Endothelial cell of umbilical vein (primary cell): ENCODE data around the gene ARHGAP42. TPM values are rescaled to one million over a fixed set of nuclear protein-coding genes. Genes with fewer than 3 reads are reported as not detected.

Source experiments
- BruUV-seq: library from RNA; stranded (reverse); fragments of 400-500 nt; replicated peaks from 2 replicates; lab custom pipeline; 2021; lab: Mats Ljungman, UMichigan
- CTCF ChIA-PET: fragments of 300-600, 350-600 bp; sonication (Branson Sonifier 250); formaldehyde crosslinking; loops from one replicate; lab custom pipeline; 2021; ENCODE audit warnings: antibody characterized with exemption, inconsistent platforms; lab: Charles Lee
- POLR2A ChIA-PET: fragments of 300-600, 350-600 bp; sonication (Branson Sonifier 250); formaldehyde crosslinking; loops from one replicate; lab custom pipeline; 2021; ENCODE audit warnings: antibody characterized with exemption, inconsistent platforms; lab: Charles Lee
- DNase-seq: peaks from one replicate; pipeline ENCODE4 v3.0.0-alpha.2; 2011; ENCODE audit warnings: low read depth, low spot score
- FAIRE-seq: peaks from 2 replicates; lab custom pipeline; 2011; peaks lifted over from hg19 to GRCh38; lab: Jason Lieb, UNC
- H2AFZ ChIP-seq: 2 replicates; pipeline ENCODE4 v1.6.0; 2012; ENCODE audit warnings: low read depth, low read length, control low read depth, inconsistent platforms
- H3K27ac ChIP-seq: 2 replicates; pipeline ENCODE4 v1.5.1; 2011; ENCODE audit warnings: low read depth, mild to moderate bottlenecking, control low read depth, low read length, moderate library complexity; ENCODE audit not compliant: insufficient read depth
- H3K27me3 ChIP-seq, 2 experiments: 2 replicates each; pipeline versions ENCODE4 v1.6.0 to v1.6.1; 2011; ENCODE audit warnings: low read length in 2 of 2, mixed read lengths in 1 of 2; ENCODE audit not compliant: control insufficient read depth in 2 of 2, insufficient read depth in 2 of 2
- H3K36me3 ChIP-seq, 2 experiments: 2 replicates in 1 of 2; 3 replicates in 1 of 2; pipeline ENCODE4 v1.5.1; 2011; ENCODE audit warnings: low read length in 2 of 2, mild to moderate bottlenecking in 1 of 2, moderate library complexity in 1 of 2; ENCODE audit not compliant: control insufficient read depth in 2 of 2, insufficient read depth in 2 of 2; ENCODE audit errors: extremely low read depth in 1 of 2
- H3K4me1 ChIP-seq: 3 replicates; pipeline ENCODE4 v1.5.1; 2011; ENCODE audit warnings: mild to moderate bottlenecking, low read length; ENCODE audit not compliant: control insufficient read depth, insufficient read depth; ENCODE audit errors: extremely low read depth
- H3K4me2 ChIP-seq: 2 replicates; pipeline ENCODE4 v1.6.1; 2011; ENCODE audit warnings: low read length, control low read depth, mixed read lengths; ENCODE audit not compliant: insufficient read depth
- H3K4me3 ChIP-seq, 3 experiments: fragments of 200-600 bp in 1 of 3; sonication (generic), shearing (Covaris generic) in 1 of 3; replicated peaks in 1 of 3; 2 replicates each; pipeline ENCODE4 v1.5.1; 2011 to 2016; ENCODE audit warnings: control low read depth in 3 of 3, low read length in 3 of 3, mild to moderate bottlenecking in 2 of 3, inconsistent platforms in 1 of 3, low read depth in 1 of 3, moderate library complexity in 1 of 3; ENCODE audit not compliant: insufficient read depth in 1 of 3
- H3K79me2 ChIP-seq: 2 replicates; pipeline ENCODE4 v1.6.0; 2012; ENCODE audit warnings: low read length, inconsistent platforms; ENCODE audit not compliant: control insufficient read depth, insufficient read depth
- H3K9ac ChIP-seq: replicated peaks from 2 replicates; pipeline ENCODE3; 2011; ENCODE audit warnings: low read length, control low read depth; ENCODE audit not compliant: insufficient read depth; ENCODE audit errors: extremely low read depth
- H3K9me1 ChIP-seq: replicated peaks from 3 replicates; pipeline ENCODE4 v1.6.0; 2011; ENCODE audit warnings: mild to moderate bottlenecking, low read length; ENCODE audit not compliant: control insufficient read depth, insufficient read depth; ENCODE audit errors: extremely low read depth
- H3K9me3 ChIP-seq: replicated peaks from 2 replicates; pipeline ENCODE4 v1.5.1; 2012; ENCODE audit warnings: low read length, inconsistent platforms; ENCODE audit not compliant: control insufficient read depth, insufficient read depth
- H4K20me1 ChIP-seq: replicated peaks from 2 replicates; pipeline ENCODE3; 2011; ENCODE audit warnings: mild to moderate bottlenecking, low read length; ENCODE audit not compliant: control insufficient read depth, insufficient read depth; ENCODE audit errors: extremely low read depth
- EZH2 ChIP-seq: IDR thresholded peaks from 2 replicates; pipeline ENCODE4 v1.6.1; 2012; ENCODE audit warnings: borderline replicate concordance, low read depth, mild to moderate bottlenecking, moderate library complexity, low read length, inconsistent platforms; ENCODE audit not compliant: severe bottlenecking
- FOS ChIP-seq: IDR thresholded peaks from 2 replicates; pipeline ENCODE4 v1.6.1; 2011; ENCODE audit warnings: mild to moderate bottlenecking, low read length, moderate library complexity, borderline replicate concordance; ENCODE audit not compliant: insufficient read depth
- GATA2 ChIP-seq: IDR thresholded peaks from 2 replicates; pipeline ENCODE4 v1.7.0; 2011; ENCODE audit warnings: low read depth, mild to moderate bottlenecking, moderate library complexity, mixed read lengths, low read length; ENCODE audit not compliant: insufficient read length, insufficient read depth
- JUN ChIP-seq: IDR thresholded peaks from 2 replicates; pipeline ENCODE4 v1.6.1; 2011; ENCODE audit warnings: borderline replicate concordance, low read depth; ENCODE audit not compliant: insufficient read length, insufficient read depth
- MAX ChIP-seq: IDR thresholded peaks from 2 replicates; pipeline ENCODE4 v1.6.1; 2011; ENCODE audit not compliant: insufficient read depth, insufficient read length
- MYC ChIP-seq: IDR thresholded peaks from one replicate; pipeline ENCODE4 v1.6.1; 2011; ENCODE audit warnings: mild to moderate bottlenecking, low read depth, low read length
- POLR2A ChIP-seq: IDR thresholded peaks from 2 replicates; pipeline ENCODE4 v1.6.1; 2012; ENCODE audit warnings: low read depth, mild to moderate bottlenecking, control low read depth, low read length
- POLR2AphosphoS5 ChIP-seq: IDR thresholded peaks from 2 replicates; pipeline ENCODE4 v1.6.1; 2012; ENCODE audit warnings: low read depth, mild to moderate bottlenecking, control low read depth, low read length, moderate library complexity; ENCODE audit not compliant: insufficient read depth
- dilution Hi-C: fragments of 300-500 bp; cut with MboI; formaldehyde crosslinking; loops from one replicate; pipeline ENCODE4 v1.15.0; 2019; ENCODE audit warnings: low sequenced_read_pairs; ENCODE audit not compliant: extremely low pct_ligation_motif_present
- intact Hi-C: fragments of 100-400 bp; cut with micrococcal nuclease; formaldehyde crosslinking; loops from one replicate; pipeline ENCODE4 v1.10.0; 2022
- polyA plus RNA-seq, 4 experiments: library from polyadenylated mRNA; depleted of rRNA in 3 of 4; stranded (reverse) in 3 of 4; unstranded in 1 of 4; fragments of >200 nt; gene quantifications; 2 replicates each; pipeline versions ENCODE4 v1.2.1 to v1.2.3, GENCODE V29; 2011 to 2012; ENCODE audit warnings: missing spikeins in 1 of 4
- total RNA-seq: library from RNA; stranded (reverse); gene quantifications from 2 replicates; pipeline ENCODE4 v1.2.3, GENCODE V29; 2021
- TF ChIP-seq, protein P1 (sequence below), 2 donors: IDR thresholded peaks; 1 replicate in 1 of 2; 2 replicates in 1 of 2; pipeline ENCODE4 v1.5.1; 2011; ENCODE audit warnings: low read length in 2 of 2, mild to moderate bottlenecking in 2 of 2, moderate library complexity in 2 of 2, control low read depth in 1 of 2, inconsistent platforms in 1 of 2, low read depth in 1 of 2; ENCODE audit not compliant: insufficient read depth in 1 of 2; ENCODE audit errors: extremely low read depth in 1 of 2

The ARHGAP42 gene
- total and polyA plus RNA-seq, 2 donors (not counting 3 experiments of a cell fraction or from before 2014, with no cell fraction given): 1.8 to 2.4 TPM

DNA sequence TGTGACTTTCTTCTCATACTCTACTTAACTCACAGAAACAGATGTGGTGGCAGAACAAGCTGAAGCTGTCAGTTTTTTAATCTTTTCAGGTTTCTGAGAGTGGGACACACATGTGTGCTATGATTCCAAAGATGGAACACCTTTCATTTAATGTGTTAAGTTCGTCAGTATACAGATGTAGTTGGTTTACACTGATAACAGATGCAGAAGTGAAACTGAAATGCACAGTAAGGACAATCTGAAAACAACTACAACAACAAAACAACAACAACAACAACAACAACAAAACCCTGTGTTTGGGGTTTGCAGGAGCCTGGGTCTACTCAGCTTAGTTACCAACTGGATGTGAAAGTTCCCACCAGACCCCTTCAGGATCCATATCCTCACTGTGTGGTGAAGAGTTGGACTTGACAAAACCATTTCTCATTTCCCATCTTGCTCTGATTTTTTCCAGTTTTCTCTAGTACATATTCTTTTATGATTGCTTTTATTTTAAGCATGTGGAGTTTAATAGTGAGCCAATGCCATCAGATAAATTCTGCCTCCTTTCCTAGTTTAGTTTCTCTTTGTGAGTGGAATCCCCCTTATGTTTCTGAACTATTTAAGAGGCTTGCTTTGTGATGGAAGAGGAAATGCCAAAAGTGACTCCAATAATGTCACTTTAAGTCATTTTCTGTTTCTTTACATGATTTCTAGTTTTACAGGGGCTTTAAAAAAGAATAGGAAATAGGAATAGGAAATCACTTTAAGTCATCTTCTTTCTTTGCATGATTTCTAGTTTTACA is 47.8 kb downstream of the ARHGAP42 start:
- no peak overlapping the region for H2AFZ ChIP-seq
- intact Hi-C loops (loop anchor here (5.0 kb wide), 1 partner anchor 48 kb away; the partner anchor contains the start of gene ARHGAP42), dilution Hi-C loops (no loop called here)
- peaks cover 5% of the 10 kb centered on the region for H3K4me1 ChIP-seq
- H3K9ac ChIP-seq: no peak overlapping the region
- FAIRE-seq (no peak), DNase-seq (no peak)
- ChIA-PET CTCF (interaction anchor here (1.0 to 1.2 kb wide), 3 partner anchors 11 to 93 kb away, joined by 3 to 4 read pairs (median 4); no protein-coding TSS in a partner anchor), POLR2A (no interaction called here)
- no peaks in the 10 kb centered on the region for H3K9me1 ChIP-seq
- H3K9me3 ChIP-seq: no peaks in the 10 kb centered on the region
- no peaks in the 10 kb centered on the region for H4K20me1 ChIP-seq
- no peaks in the 10 kb centered on the region for H3K36me3 ChIP-seq
- BruUV-seq: no TSS peak
- no peak overlapping the region for H3K4me2 ChIP-seq
- no peaks in the 10 kb centered on the region for H3K79me2 ChIP-seq
- H3K4me3 ChIP-seq: no peak overlapping the region
- TF ChIP-seq POLR2A: no peak
- no peak for TF ChIP-seq EZH2
- no peak for TF ChIP-seq JUN
- TF ChIP-seq MAX: no peak
- no peak for TF ChIP-seq MYC
- no peak for TF ChIP-seq FOS
- TF ChIP-seq POLR2AphosphoS5: no peak
- TF ChIP-seq, protein P1, sequence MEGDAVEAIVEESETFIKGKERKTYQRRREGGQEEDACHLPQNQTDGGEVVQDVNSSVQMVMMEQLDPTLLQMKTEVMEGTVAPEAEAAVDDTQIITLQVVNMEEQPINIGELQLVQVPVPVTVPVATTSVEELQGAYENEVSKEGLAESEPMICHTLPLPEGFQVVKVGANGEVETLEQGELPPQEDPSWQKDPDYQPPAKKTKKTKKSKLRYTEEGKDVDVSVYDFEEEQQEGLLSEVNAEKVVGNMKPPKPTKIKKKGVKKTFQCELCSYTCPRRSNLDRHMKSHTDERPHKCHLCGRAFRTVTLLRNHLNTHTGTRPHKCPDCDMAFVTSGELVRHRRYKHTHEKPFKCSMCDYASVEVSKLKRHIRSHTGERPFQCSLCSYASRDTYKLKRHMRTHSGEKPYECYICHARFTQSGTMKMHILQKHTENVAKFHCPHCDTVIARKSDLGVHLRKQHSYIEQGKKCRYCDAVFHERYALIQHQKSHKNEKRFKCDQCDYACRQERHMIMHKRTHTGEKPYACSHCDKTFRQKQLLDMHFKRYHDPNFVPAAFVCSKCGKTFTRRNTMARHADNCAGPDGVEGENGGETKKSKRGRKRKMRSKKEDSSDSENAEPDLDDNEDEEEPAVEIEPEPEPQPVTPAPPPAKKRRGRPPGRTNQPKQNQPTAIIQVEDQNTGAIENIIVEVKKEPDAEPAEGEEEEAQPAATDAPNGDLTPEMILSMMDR (IDR thresholded peaks at IDR 0.05; ENCODE audit: extremely low read depth in 1 of 2, insufficient read depth in 1 of 2, low read depth in 1 of 2, low read length in 2 of 2): no peak
- TF ChIP-seq GATA2: no peak
- H3K27ac ChIP-seq: no peak overlapping the region
- no peaks in the 10 kb centered on the region for H3K27me3 ChIP-seq
